Retina (tissue), 1 donor: ENCODE results near the gene RGS19.

Experiments
- DNase-seq: peaks from one replicate; pipeline ENCODE4 v3.0.0-alpha.2; 2016

The RGS19 gene

DNA sequence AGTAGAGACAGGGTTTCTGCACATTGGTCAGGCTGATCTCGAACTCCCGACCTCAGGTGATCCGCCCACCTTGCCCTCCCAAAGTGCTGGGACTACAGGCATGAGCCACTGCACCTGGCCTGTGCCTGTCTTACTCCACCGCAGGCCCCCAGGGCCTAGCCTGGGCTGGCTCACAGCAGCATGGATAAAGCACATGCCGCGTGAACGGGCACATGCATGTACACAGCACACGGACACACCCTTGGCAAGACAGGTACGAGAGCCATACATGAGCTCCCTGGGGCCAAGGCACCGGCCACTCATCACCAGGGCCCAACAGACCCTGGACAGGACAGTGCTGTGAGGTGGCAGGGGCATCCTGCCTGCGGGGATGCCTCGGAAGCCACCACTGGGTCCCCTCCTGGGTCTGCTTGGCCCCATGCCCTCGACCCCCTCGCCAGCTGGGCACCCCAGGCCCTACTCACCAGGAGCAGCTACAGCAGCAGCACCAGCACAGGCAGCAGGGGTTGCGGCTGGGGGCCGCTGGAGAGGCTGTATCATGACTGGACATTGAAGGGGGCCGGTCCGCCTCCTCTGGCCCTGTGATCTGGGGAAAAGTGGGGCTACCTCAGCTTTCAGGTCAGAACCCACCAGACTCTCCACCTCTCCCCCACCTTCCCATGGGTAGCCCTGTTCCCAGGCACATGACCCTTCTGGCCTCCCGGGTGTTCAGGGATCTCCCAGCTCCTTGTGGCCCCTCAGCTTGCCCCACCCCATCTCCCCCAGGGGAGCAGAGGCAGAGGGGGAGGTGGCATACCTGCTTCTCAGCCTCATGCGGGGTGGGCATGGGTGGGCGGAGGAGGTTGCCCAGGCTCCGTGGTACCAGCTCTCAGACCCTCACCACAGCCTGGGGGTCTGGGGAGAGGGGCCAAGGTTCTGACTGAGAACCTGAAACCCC lies 3.0 kb downstream of the RGS19 start:
- DNase-seq: no peak

GRCh38 chr20:64075556-64075955 lies 3.8 kb downstream of the RGS19 start:
- DNase-seq: no peak

DNA sequence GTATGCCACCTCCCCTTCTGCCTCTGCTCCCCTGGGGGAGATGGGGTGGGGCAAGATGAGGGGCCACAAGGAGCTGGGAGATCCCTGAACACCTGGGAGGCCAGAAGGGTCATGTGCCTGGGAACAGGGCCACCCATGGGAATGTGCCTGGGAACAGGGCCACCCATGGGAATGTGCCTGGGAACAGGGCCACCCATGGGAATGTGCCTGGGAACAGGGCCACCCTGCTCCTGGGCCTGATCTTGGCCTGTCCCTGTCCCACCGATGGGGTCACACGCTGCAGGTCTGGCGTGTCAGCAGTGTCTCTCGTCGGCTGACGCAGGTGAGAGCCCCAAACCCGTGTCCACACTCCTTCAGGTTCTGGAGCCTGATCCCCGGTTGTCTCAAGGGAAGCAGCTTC lies 4.4 kb downstream of the RGS19 start:
- DNase-seq: no peak

DNA sequence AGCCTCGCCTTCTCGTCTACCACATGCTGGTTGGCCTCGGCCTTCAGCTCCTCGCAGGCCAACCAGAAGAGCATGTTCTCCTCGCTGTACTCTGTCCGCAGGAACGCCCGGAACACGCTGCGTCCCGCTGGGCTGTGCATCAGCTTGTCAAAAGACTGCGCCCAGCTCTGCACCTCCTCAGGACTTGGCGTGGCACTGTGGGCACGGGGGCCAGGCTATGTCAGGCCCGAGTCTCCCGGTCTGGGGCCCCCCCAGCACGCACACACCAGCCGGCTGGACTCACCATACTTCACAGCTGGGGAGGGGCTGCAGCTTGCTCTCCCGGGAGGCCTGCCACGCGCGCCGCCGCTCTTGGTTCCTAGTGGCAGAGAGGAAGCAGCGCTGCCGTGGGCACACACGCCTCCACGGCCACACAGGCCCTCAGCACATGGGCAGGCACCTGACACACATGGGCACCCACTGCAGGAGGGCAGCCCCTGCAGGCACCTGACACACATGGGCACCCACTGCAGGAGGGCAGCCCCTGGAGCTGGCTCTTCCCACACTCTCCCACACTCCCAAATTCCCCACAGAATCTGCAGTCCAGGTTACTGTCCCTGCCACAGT lies 5.0 kb downstream of the RGS19 start:
- no peak for DNase-seq

GRCh38 chr20:64073476-64074183 lies 5.7 kb downstream of the RGS19 start:
- DNase-seq: no peak

- DNase-seq: no peak
Measured at GRCh38 chr20:64072498-64073063, 6.7 kb downstream of the RGS19 start.

GRCh38 chr20:64071341-64072332 lies 7.7 kb downstream of the RGS19 start:
- no peak for DNase-seq

GRCh38 chr20:64070244-64070993 lies 8.9 kb downstream of the RGS19 start:
- no peak for DNase-seq

DNA sequence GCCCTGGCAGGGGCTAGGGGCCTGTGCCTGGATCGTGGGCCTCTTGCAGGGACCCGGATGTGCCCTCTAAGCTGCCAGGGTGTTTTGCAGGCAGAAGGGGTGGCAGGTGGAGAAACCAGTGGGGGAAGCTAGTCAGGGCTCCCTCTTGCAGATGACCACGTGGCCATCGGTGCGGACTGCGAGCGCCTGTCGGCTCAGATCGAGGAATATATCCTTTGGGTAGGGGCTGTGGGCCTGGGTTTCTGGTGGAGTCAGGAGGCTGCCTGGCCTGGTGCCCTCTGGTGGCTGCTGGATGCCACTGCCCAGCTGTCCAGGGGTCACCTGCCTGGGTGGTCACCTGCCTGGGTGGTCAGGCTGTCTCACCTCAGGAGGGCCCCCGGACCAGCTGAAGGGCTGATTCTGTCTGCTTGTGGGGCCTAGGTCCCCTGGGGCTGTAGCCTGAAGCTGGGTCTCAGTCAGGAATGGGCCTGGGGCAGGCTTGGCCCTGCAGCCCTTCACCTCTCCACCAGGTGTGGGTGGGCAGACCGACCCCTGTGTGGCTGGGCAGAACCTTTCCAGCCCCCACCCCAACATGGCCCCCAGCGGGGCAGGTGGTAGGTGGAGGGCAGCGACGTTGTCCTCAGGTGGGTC lies 9.6 kb downstream of the RGS19 start:
- DNase-seq: peak; percentile 67

DNA sequence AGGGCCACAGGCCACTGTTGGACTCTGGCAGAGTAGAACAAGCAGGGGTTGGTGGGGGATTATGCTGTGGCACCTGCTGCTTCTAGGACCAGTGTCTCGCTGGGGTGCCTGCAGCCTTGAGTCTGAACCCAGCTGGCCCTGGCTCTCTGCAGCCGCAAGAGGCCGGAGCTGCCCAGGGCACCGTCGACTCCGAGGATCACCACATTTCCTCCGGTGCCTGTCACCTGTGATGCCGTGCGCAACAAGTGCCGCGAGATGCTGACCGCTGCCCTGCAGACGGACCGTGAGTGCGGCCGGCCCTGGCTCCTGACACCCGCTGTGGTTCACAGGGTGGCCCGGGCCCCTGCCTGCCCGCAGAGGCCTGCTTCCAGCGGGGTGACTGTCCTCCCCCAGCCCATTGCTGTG lies 10.1 kb downstream of the RGS19 start:
- DNase-seq: no peak

GRCh38 chr20:64068386-64069208 lies 10.7 kb downstream of the RGS19 start:
- no peak for DNase-seq

- DNase-seq: no peak
Measured at GRCh38 chr20:64067733-64068307, 11.5 kb downstream of the RGS19 start.

- DNase-seq: no peak
Measured at GRCh38 chr20:64067005-64067632, 12.2 kb downstream of the RGS19 start.

DNA sequence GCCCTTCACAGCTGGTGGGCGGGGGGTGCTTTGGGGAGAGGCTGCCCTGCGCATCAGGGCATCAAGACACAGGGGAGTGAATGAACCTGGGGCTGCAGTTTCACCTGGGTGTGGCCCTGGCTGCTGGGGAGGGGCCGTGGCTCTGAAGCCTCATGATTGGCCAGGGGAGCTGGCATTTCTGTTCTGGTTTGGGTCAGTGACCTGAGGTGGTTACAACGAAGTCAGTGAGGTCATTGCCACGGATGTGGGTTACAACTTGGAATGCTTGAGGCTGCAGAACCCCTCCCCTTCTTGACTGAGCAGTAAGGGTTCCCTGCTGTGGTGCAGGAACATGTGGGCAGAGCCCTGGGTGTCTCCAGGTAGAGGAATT lies 13.4 kb downstream of the RGS19 start:
- DNase-seq: no peak

DNA sequence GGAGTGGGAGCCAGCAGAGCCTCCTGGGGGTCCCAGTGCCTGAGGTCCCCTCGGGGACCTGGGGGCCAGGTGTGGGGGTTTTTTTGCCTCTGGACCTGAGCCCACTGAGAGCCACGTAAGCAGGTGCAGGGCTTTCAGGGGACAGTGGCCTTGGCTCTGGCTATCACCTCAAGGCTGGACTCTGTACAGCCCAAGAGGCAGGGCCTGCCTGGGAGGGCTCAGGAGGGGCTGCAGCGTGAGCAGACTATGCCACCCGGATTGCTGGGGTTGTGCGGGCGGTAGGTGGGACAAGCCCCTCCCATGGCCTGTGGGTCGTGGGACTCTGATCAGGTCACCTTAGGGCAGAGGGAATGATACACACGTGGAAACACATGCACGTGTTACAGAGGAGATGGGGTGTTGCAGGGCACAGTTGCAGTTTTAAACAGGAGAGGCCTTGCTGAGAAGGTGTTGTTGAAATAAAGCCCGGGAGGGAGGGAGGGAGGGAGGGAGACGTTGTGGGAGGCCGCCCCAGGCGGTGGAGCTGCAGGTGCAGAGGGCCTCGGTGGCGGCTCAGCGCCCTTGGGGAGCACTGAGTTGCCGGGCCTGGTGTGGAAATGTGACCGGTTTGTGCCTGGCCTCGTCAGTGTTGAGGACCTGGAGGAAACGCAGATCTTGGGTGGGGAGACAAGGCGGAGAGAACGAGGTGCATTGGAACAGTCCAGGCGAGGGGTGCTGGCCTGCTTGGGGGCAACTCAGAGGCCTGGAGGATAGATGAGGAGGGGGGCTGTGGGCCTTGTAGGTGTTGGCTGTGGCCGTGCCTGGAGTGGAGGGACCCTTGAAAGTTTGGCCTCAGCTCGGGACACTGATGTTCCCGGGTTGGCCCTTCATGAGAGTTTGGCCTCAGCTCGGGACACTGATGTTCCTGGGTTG lies 14.0 kb downstream of the RGS19 start:
- DNase-seq: no peak

DNA sequence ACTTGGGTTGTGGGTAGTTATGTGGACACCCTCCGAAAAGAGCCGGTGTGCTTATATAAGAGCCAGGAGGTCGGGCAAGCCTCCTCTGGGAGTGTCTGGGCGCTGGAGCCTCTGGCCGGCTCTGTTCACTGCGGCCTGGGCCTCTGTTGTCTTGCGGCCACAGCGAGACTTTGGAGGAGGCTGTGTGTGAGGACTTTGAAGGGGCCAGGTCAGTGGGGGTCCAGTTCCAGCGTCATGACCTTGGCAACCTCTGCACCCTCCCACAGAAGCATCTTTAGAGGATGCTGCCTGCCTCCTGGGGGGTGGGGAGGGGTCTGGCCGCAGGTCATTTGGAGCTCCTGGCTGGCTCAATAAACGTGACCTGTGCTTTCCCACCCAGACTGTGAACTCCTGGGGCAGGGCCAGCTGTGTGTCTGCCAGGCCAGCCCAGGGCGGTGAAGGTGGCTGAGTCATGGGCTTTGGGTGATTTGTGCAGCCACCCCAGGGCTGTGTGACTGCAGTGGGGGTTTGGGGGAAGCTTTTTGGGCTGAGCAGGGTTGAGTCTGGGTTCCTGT lies 15.1 kb downstream of the RGS19 start:
- no peak for DNase-seq

GRCh38 chr20:64063389-64064144 lies 15.8 kb downstream of the RGS19 start:
- peak; percentile 63 for DNase-seq
